AG04450 (cell line): ENCODE measurements around the gene OVOL1. TPM values are rescaled to one million over a fixed set of nuclear protein-coding genes. Genes with fewer than 3 reads are reported as not detected.

Experiments
- CTCF ChIA-PET: fragments of 300-600, 350-600 bp; formaldehyde crosslinking; extraction: SDS; loops from one replicate; lab custom pipeline; 2022; ENCODE audit warnings: antibody characterized with exemption, inconsistent platforms; lab: Charles Lee
- POLR2A ChIA-PET: fragments of 350-600 bp; formaldehyde crosslinking; extraction: SDS; loops from one replicate; lab custom pipeline; 2021; ENCODE audit warnings: antibody characterized with exemption, inconsistent platforms; lab: Yijun Ruan, JAX
- DNase-seq: peaks from one replicate; pipeline ENCODE4 v3.0.0-alpha.2; 2011; ENCODE audit warnings: low read depth, low spot score
- H3K27ac ChIP-seq: one replicate; pipeline ENCODE4 v1.5.1; 2012; ENCODE audit warnings: low read depth, low read length, control low read depth
- H3K27me3 ChIP-seq: one replicate; pipeline ENCODE4 v1.6.0; 2012; ENCODE audit warnings: low read length; ENCODE audit not compliant: control insufficient read depth, insufficient read depth
- H3K4me3 ChIP-seq: 2 replicates; pipeline ENCODE4 v1.5.1; 2011; ENCODE audit warnings: mild to moderate bottlenecking, low read depth, low read length, control low read depth
- H3K9me3 ChIP-seq: 2 replicates; pipeline ENCODE4 v1.5.1; 2012; ENCODE audit warnings: low read length; ENCODE audit not compliant: control insufficient read depth, insufficient read depth
- polyA plus RNA-seq: library from polyadenylated mRNA; depleted of rRNA; stranded (reverse); fragments of >200 nt; gene quantifications from 2 replicates; pipeline ENCODE4 v1.2.3, GENCODE V29; 2011
- TF ChIP-seq, protein P1 (sequence below): IDR thresholded peaks from 2 replicates; pipeline ENCODE4 v1.5.1; 2011; ENCODE audit warnings: low read depth, low read length, control low read depth, inconsistent platforms

The OVOL1 gene
- polyA plus RNA-seq, 1 experiment: not detected

DNA sequence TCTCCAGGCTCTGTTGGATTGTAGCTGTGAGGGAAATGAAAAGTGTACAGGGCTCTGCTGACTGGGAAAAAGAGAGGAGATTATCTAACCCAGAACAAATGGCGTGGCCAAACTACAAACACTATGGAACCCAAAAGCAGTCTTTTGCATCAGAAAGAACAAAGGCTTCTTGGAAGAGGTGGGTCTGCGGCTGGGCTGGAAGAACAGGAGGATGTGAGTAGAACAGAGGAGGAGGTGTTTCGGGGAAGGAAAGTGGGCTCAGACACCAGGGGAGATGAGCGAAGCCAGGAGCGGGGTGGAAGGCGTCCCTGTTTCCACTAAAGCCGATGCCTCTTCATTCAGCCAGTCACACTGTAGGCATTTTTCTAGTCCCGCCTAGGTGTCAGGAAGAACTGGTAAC is 12.0 kb downstream of the OVOL1 start:
- POLR2A ChIA-PET: no interaction called here
- CTCF ChIA-PET: no interaction called here
- H3K27ac ChIP-seq: no peak overlapping the region
- H3K9me3 ChIP-seq: no peaks in the 10 kb centered on the region
- H3K4me3 ChIP-seq: no peak overlapping the region
- TF ChIP-seq, protein P1, sequence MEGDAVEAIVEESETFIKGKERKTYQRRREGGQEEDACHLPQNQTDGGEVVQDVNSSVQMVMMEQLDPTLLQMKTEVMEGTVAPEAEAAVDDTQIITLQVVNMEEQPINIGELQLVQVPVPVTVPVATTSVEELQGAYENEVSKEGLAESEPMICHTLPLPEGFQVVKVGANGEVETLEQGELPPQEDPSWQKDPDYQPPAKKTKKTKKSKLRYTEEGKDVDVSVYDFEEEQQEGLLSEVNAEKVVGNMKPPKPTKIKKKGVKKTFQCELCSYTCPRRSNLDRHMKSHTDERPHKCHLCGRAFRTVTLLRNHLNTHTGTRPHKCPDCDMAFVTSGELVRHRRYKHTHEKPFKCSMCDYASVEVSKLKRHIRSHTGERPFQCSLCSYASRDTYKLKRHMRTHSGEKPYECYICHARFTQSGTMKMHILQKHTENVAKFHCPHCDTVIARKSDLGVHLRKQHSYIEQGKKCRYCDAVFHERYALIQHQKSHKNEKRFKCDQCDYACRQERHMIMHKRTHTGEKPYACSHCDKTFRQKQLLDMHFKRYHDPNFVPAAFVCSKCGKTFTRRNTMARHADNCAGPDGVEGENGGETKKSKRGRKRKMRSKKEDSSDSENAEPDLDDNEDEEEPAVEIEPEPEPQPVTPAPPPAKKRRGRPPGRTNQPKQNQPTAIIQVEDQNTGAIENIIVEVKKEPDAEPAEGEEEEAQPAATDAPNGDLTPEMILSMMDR: no peak
- H3K27me3 ChIP-seq: peaks cover 59% of the 10 kb centered on the region
- no peak for DNase-seq

DNA sequence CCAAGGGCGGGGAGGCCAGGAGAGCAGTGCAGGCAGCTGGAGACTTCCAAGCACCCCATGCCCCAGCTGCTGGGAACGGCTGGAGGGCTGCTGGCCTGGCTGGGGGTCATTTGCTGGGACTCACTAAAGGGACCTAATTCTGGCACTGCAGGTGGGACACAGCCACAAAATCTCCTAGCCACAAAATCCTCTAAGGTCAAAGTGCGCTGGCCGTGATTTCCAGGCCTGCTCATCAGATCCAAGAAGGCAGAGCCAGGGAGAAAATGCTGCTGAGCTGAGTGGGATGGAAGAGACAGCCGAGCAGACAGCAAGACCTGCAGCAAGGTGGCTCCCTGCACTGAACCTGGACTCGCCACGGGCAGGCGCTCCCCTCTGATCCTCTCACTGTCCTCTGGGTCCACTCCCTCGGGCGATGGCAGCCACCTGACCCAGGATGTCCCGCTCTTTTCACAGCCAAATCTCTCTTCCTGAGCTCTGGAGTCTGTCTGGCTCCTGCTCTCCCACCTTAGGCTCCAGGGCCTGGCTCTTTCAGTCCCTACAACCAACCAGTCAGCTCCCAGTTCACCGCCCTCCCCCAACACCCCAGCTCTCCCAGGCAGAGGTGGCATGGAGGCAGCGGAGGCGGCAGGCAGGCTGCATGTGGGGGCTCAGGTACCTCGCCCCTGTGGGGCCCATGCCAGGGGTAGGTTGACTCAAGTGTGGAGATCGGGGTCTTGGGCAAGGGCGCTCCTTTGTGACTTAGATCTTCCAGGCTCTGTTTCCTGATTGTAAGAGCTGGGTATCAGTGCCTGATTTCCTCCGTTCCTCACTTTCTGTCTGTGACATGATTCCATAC is 14.5 kb downstream of the OVOL1 start:
- Histone ChIP-seq H3K27ac (no peak overlapping the region), H3K27me3 (peaks cover 50% of the 10 kb centered on the region), H3K9me3 (no peaks in the 10 kb centered on the region), H3K4me3 (no peak overlapping the region)
- TF ChIP-seq, protein P1: no peak
- DNase-seq: no peak
- CTCF ChIA-PET: no interaction called here
- POLR2A ChIA-PET: no interaction called here

DNA sequence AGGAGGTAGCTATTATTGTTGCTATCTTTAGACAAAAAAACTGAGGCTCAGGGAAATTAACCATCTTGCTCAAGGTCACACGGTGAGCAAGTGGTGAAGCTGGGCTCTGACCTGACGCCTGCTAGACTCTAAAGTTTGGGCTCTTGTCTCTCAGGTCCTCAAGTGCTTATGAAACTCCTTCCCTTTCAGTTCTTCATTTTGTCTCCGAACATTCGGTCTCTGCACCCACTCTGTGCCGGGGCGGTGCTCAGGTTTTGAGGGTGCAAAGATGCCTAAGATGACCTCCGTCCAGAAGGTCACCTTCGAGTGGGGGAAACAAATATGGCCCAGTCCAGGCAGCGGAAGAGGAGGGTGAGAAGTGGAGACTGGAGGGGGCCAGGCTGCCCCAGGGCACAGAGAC is 16.0 kb downstream of the OVOL1 start:
- H3K9me3 ChIP-seq: no peaks in the 10 kb centered on the region
- H3K27me3 ChIP-seq: peaks cover 42% of the 10 kb centered on the region
- H3K27ac ChIP-seq: no peak overlapping the region
- H3K4me3 ChIP-seq: no peak overlapping the region
- no peak for DNase-seq
- TF ChIP-seq, protein P1: no peak
- POLR2A ChIA-PET: no interaction called here
- CTCF ChIA-PET: interaction anchor here (1.6 kb wide), 1 partner anchor 9 kb away, joined by 5 read pairs; no protein-coding TSS in a partner anchor

DNA sequence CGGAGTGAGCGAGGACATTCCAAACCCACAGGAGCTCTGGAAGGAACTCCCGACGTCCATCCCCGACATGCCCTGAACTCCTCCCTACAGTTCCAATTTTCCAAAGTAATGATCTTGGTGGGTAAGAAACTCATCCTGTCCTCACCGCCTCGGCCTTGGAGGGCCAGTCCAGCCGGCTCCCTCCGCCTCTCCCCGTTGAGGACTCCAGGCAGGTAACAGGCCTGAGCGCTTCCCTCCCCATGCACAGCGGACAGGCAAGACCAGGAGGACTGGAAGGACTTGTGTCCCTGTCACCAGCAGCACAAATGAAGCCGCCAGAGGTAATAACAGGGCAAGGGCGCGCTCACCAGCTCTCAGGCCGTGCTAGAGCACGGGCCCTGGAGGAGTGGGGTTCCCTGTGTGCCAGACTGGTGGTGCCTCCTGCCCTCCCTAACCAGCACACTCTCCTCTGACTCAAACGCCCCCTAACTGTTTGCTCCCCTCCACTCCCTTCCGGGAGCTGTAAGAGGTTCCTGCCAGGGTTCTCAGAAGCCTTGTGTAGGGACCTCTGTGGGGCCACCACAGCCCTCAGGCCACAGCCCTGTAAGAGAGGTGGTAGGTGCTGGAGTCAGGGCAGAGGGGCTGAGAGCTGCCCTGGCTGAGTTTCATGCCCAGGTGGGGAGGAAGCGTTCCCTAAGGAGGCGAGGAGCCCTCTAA is 17.1 kb downstream of the OVOL1 start:
- H3K27me3 ChIP-seq: peaks cover 45% of the 10 kb centered on the region
- ChIA-PET POLR2A (no interaction called here), CTCF (no interaction called here)

More for the DNA sequence above, 17.1 kb downstream of the OVOL1 start:
- H3K4me3 ChIP-seq: no peak overlapping the region
- no peak for DNase-seq
- no peak overlapping the region for H3K27ac ChIP-seq
- TF ChIP-seq, protein P1: no peak
- H3K9me3 ChIP-seq: no peaks in the 10 kb centered on the region
